SJCRH30 (cell line): ENCODE measurements around the gene TP73. TPM values are rescaled to one million over a fixed set of nuclear protein-coding genes. Genes with fewer than 3 reads are reported as not detected.
"Not testable (repeated sequence)": the region's sequence is repeated elsewhere in the genome, so short reads cannot be mapped to it uniquely, and the experiment has no call there.

Experiments
- DNase-seq, 2 experiments: peaks; one replicate each; pipeline ENCODE4 v3.0.0-alpha.2; 2015 to 2020
- H3K27ac ChIP-seq: fragments of 250-450 bp; sonication (Bioruptor Pico); 2 replicates; pipeline ENCODE4 v1.5.1; 2020; ENCODE audit warnings: mild to moderate bottlenecking, moderate library complexity
- H3K27me3 ChIP-seq: fragments of 250-450 bp; sonication (Bioruptor Pico); 2 replicates; pipeline ENCODE4 v1.5.1; 2020; ENCODE audit warnings: mild to moderate bottlenecking, moderate library complexity
- H3K36me3 ChIP-seq: fragments of 250-450 bp; sonication (Bioruptor Pico); 2 replicates; pipeline ENCODE4 v1.5.1; 2020; ENCODE audit warnings: mild to moderate bottlenecking, moderate library complexity
- H3K4me1 ChIP-seq: fragments of 250-450 bp; sonication (Bioruptor Pico); 2 replicates; pipeline ENCODE4 v1.5.1; 2020; ENCODE audit warnings: mild to moderate bottlenecking, moderate library complexity
- H3K4me3 ChIP-seq: fragments of 250-450 bp; sonication (Bioruptor Pico); 2 replicates; pipeline ENCODE4 v1.5.1; 2020; ENCODE audit warnings: mild to moderate bottlenecking, moderate library complexity
- H3K9me3 ChIP-seq: fragments of 250-450 bp; sonication (Bioruptor Pico); replicated peaks from 2 replicates; pipeline ENCODE4 v1.5.1; 2020; ENCODE audit warnings: mild to moderate bottlenecking, moderate library complexity
- total RNA-seq: library from RNA; depleted of rRNA; stranded (reverse); fragments of >200 nt; shearing (Covaris generic); gene quantifications from 2 replicates; pipeline ENCODE4 v1.2.3, GENCODE V29; 2014

Gene TP73
- total RNA-seq, 1 experiment from 2014 or later, result 14.9 TPM

GRCh38 chr1:3748316-3748900 is 96.1 kb downstream of the TP73 start:
- not testable (repeated sequence) for DNase-seq, H3K36me3 ChIP-seq, H3K27ac ChIP-seq, H3K4me3 ChIP-seq, H3K9me3 ChIP-seq, H3K27me3 ChIP-seq, H3K4me1 ChIP-seq

- H3K27ac ChIP-seq, result no peak overlapping the region
- peaks cover 14% of the 10 kb centered on the region for H3K27me3 ChIP-seq
- no peak for DNase-seq
- no peaks in the 10 kb centered on the region for H3K9me3 ChIP-seq
- H3K4me3 ChIP-seq, result no peak overlapping the region
- no peaks in the 10 kb centered on the region; the same call in 1 of the 2 replicates for H3K4me1 ChIP-seq
- no peaks in the 10 kb centered on the region for H3K36me3 ChIP-seq
Observed at GRCh38 chr1:3749512-3749911, 97.2 kb downstream of the TP73 start.

GRCh38 chr1:3750741-3751140 is 98.4 kb downstream of the TP73 start:
- Histone ChIP-seq H3K36me3 (no peaks in the 10 kb centered on the region), H3K9me3 (no peaks in the 10 kb centered on the region), H3K27ac (no peak overlapping the region), H3K27me3 (peaks cover 21% of the 10 kb centered on the region), H3K4me1 (no peaks in the 10 kb centered on the region; the same call in 1 of the 2 replicates), H3K4me3 (no peak overlapping the region)
- no peak for DNase-seq

DNA sequence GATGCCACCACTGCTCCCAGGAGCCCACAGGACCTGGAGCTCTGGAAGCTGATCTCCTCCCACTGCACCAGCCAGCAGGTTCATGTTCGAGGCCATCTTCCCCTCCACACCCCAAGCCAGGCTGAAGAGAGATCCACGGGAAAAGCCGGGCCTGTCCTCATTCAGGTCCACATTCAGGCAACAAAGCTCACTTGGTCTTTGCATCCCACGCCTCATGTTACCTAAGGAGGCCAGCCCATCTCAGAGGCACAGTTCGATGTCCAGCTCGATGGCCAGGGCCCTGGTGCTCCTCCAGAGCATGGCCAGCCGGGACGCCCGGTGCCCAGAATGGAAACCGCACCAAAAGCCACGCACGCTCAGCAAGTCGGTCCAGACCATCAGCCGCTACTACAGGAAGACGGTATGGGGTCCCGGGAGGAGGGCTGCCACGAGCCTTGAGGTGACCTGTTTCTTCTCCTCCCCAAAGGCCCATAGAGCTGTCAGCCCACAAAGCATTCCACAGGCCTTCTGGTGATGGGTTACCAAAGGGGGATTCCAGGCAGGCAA is 100.2 kb downstream of the TP73 start, which contains the start of gene CCDC27:
Gene CCDC27 (plus strand): TSS at position 51 of the 546 bp plus-strand sequence. CDS start 32 bp downstream, at position 83.
- no peak for DNase-seq
- H3K27me3 ChIP-seq, result peaks cover 30% of the 10 kb centered on the region
- H3K27ac ChIP-seq, result no peak within 1 kb of the TSS
- no peaks in the 10 kb centered on the region for H3K9me3 ChIP-seq
- no peaks in the 10 kb centered on the region for H3K36me3 ChIP-seq
- no peak within 1 kb of the TSS for H3K4me3 ChIP-seq
- H3K4me1 ChIP-seq, result no peaks in the 10 kb centered on the region

DNA sequence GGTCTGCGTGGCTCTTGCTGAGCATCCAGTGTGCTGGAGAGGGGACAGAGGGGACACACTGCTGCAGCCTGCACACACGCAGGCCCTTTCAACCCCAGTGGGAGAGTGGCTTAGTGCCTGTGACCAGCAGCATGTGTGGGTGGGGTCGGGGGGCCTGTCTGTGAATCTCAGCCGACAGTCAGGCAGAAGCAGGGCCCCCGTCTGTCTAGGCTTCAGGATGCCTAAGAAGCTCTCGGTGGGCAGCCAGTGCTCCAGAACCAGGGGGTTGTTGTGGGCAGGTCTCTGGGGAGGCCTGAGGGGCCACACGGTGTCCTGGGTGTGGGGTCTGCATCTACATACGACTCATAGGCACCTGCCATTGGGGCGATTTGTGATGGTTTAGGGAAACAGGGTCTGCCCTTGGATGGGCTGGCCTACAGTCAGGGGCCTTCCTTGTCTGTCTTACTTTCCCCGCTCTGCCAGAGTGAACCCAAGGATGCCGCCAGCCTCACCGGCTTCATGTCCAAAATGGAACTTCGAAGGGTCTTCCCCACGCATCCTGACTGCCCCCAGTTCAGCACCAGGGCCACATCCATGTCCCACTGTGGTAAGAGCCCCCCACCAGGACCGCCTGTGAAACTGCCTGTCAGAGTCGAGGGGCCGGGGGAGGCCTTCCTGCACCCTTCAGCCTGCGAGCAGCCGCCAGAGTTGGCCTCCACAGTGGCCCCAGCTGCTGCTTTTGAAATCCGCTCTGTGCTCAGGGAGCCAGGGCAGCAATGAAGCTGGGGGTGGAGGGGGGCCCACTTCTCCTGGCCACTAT is 101.5 kb downstream of the TP73 start:
- H3K36me3 ChIP-seq, result no peaks in the 10 kb centered on the region
- H3K9me3 ChIP-seq, result no peaks in the 10 kb centered on the region
- no peaks in the 10 kb centered on the region for H3K4me1 ChIP-seq
- H3K4me3 ChIP-seq, result no peak overlapping the region
- H3K27ac ChIP-seq, result no peak overlapping the region
- DNase-seq, result no peak
- peaks cover 30% of the 10 kb centered on the region for H3K27me3 ChIP-seq

GRCh38 chr1:3756394-3756793 is 104.1 kb downstream of the TP73 start:
- H3K9me3 ChIP-seq, result no peaks in the 10 kb centered on the region
- DNase-seq, result no peak
- no peak overlapping the region for H3K4me3 ChIP-seq
- no peaks in the 10 kb centered on the region for H3K36me3 ChIP-seq
- H3K27ac ChIP-seq, result no peak overlapping the region
- H3K4me1 ChIP-seq, result no peaks in the 10 kb centered on the region
- H3K27me3 ChIP-seq, result peaks cover 45% of the 10 kb centered on the region

DNA sequence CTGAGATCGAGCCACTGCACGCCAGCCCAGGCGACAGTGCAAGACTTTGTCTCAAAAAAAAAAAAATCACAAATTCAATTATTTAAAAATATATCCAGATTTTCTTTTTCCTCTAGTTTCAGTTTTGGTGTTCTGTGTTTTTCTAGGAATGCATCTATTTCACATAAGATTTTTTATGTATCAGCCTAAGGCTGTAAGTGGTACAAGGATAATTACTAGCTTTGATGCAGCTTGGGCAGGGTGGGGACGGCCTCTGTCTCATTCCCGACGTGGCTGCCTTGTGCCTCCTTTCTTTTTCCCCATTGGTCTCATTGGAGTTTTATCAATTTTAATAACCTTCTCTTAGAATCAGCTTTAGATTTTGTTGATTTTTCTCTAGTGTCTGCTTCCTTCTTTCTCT is 106.8 kb downstream of the TP73 start:
- no peaks in the 10 kb centered on the region for H3K36me3 ChIP-seq
- no peak overlapping the region for H3K27ac ChIP-seq
- DNase-seq, result no peak
- H3K27me3 ChIP-seq, result peaks cover 56% of the 10 kb centered on the region
- H3K4me1 ChIP-seq, result no peaks in the 10 kb centered on the region
- no peak overlapping the region for H3K4me3 ChIP-seq
- no peaks in the 10 kb centered on the region for H3K9me3 ChIP-seq

- DNase-seq, result no peak
- Histone ChIP-seq H3K27me3 (peaks cover 52% of the 10 kb centered on the region), H3K4me3 (no peak overlapping the region), H3K9me3 (no peaks in the 10 kb centered on the region), H3K36me3 (no peaks in the 10 kb centered on the region), H3K27ac (no peak overlapping the region), H3K4me1 (no peaks in the 10 kb centered on the region)
Observed at GRCh38 chr1:3759796-3760195, 107.5 kb downstream of the TP73 start.

DNA sequence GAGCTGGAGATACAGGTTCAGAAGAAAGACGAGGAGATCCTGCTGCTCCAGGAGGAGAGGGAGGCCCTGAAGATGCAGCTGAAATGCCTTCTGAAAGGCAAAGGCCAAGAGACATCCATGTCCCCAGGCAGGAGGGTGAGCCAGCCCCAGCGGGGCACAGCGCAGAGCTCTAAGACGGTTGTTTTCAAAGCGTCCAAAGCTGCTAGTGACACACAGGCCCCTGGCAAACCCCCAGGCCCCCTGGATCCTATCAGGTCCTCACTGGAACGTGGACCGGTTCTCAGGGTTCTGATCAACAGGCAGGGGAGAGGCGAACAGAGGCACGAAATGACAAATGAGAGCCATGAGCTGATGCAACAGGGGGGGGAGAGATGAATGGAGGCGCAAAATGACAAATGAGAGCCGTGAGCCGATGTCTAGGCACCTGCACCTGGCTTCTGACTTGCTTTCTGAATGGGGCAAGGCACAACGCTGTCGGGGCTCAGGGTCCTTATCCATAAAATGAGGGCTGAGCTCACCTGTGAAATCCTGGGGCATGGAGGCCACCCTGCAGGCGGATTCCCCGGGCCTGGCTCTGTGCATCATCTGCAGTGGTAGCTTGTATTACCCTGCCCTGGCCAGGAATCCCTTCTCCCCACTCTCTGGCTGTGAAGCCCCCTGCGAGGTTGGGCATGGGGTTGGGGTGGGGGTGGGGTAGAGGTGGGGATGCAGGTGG is 109.1 kb downstream of the TP73 start:
- no peaks in the 10 kb centered on the region for H3K4me1 ChIP-seq
- peaks cover 48% of the 10 kb centered on the region for H3K27me3 ChIP-seq
- no peaks in the 10 kb centered on the region for H3K9me3 ChIP-seq
- no peaks in the 10 kb centered on the region for H3K36me3 ChIP-seq
- no peak overlapping the region for H3K27ac ChIP-seq
- DNase-seq, result no peak
- no peak overlapping the region for H3K4me3 ChIP-seq

DNA sequence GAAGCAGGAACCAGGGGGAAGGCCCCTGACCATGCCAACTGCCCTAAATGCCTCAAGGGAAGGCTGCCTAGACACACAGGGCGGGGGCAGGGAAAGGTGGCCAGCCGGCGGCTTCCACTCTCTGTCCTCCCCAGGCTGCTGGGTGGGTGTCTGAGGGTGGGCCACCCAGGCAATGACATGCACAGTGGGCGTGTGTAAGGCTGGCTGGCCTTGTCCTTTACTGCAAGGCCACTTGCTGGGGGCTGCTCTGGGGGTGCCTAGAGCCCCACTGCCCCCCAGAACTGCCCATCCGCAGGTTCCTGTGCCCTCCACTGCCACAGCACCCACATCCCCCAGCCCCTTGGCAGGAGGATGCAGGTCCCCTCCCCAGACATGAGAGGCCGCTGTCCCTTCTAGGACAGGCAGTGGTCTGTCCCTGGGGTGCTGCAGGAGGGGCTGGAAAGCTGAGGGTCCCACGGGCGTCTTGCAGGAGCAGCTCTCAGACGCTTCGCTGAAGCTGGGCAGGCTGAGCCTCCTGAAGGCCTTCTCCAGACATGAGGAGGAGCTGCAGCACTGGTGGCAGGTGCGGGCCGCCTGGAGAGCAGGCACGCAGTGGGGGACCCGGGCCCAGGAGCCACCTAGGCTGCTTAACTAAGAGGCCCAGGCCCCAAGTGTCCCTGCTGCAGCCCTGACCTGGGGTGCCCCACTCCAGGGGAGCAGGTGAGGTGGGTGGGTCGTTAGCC is 110.0 kb downstream of the TP73 start:
- H3K4me1 ChIP-seq, result no peaks in the 10 kb centered on the region
- no peak overlapping the region for H3K4me3 ChIP-seq
- no peak overlapping the region for H3K27ac ChIP-seq
- no peaks in the 10 kb centered on the region for H3K36me3 ChIP-seq
- H3K9me3 ChIP-seq, result no peaks in the 10 kb centered on the region
- DNase-seq, result no peak
- H3K27me3 ChIP-seq, result peaks cover 49% of the 10 kb centered on the region

DNA sequence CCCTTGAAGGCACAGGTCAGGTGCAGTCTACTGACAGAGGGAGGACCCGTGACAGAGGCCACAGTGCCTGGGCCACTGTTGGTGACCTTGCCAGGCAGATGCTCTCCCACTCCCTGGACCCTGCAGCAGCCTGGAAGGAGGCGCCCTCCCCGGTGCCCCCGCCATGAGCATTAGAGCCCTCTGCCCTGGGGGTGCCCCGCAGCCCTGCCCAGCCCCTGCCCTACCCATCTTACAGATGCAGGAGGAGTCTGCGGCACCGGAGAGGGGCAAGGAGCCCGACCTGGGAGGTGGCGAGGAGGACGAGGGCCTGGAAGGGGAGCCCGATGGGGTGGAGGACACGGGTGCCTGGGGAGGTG is 110.5 kb downstream of the TP73 start:
- H3K4me1 ChIP-seq, result no peaks in the 10 kb centered on the region
- no peak overlapping the region for H3K4me3 ChIP-seq
- no peak overlapping the region for H3K27ac ChIP-seq
- peaks cover 54% of the 10 kb centered on the region for H3K27me3 ChIP-seq
- no peaks in the 10 kb centered on the region for H3K9me3 ChIP-seq
- DNase-seq, result no peak
- no peaks in the 10 kb centered on the region for H3K36me3 ChIP-seq

- Histone ChIP-seq H3K9me3 (no peaks in the 10 kb centered on the region), H3K4me3 (no peak overlapping the region), H3K36me3 (no peaks in the 10 kb centered on the region), H3K4me1 (no peaks in the 10 kb centered on the region), H3K27ac (no peak overlapping the region), H3K27me3 (peaks cover 54% of the 10 kb centered on the region)
- DNase-seq, result no peak
Observed at GRCh38 chr1:3763351-3764125, 111.2 kb downstream of the TP73 start.

- H3K4me1 ChIP-seq, result no peaks in the 10 kb centered on the region
- H3K27me3 ChIP-seq, result peaks cover 37% of the 10 kb centered on the region
- H3K4me3 ChIP-seq, result no peak overlapping the region
- no peaks in the 10 kb centered on the region for H3K9me3 ChIP-seq
- H3K27ac ChIP-seq, result no peak overlapping the region
- DNase-seq, result no peak
- H3K36me3 ChIP-seq, result no peaks in the 10 kb centered on the region
Observed at GRCh38 chr1:3767328-3767925, 115.1 kb downstream of the TP73 start.
